Measurements from ENCODE around the gene GSTK1. TPM values are rescaled to one million over a fixed set of nuclear protein-coding genes. Genes with fewer than 3 reads are reported as not detected.
A peak's percentile ranks its signal among the peaks of the same experiment; 100 is the strongest.

The GSTK1 gene
- total and polyA plus RNA-seq, 9 of the 15 experiments (the other 6 are each of a cell fraction or from before 2014, with no cell fraction given), result 155 to 441 (median 233) TPM

GRCh38 chr7:143287935-143288826, 24.9 kb downstream of the GSTK1 start, which contains the start of gene CASP2 (continued):
- TF ChIP-seq ETV6 (IDR thresholded peaks at IDR 0.05; ENCODE audit: borderline replicate concordance in 1 of 2, low read depth in 2 of 2, low read length in 1 of 2) (no peak), ETV6 (CRISPR knock-in tag; IDR thresholded peaks at IDR 0.05; ENCODE audit: borderline replicate concordance) (peak; percentile 87; the same call in 1 of the 2 replicates), NR2C2 (CRISPR knock-in tag; IDR thresholded peaks at IDR 0.05) (peak; percentile 61; the same call in 1 of the 2 replicates), NR2C2 (tag; IDR thresholded peaks at IDR 0.05) (peak; percentile 59), FOXM1 (IDR thresholded peaks at IDR 0.05; ENCODE audit: low read depth) (no peak; the same call in 1 of the 2 replicates), FOXM1 (CRISPR knock-in tag; IDR thresholded peaks at IDR 0.05; ENCODE audit: low read depth) (peak; percentile 92), ZBTB7A (IDR thresholded peaks at IDR 0.05; ENCODE audit: borderline replicate concordance, control insufficient read depth, low read depth, low read length) (peak; percentile 93), ZNF592 (IDR thresholded peaks at IDR 0.05) (peak; percentile 98), SMAD1 (IDR thresholded peaks at IDR 0.05; ENCODE audit: low read depth, low read length, partially characterized antibody) (peak; percentile 58), RAD51 (IDR thresholded peaks at IDR 0.05; ENCODE audit: borderline replicate concordance, low read depth) (no peak; the same call in 1 of the 2 replicates), DMBX1 (CRISPR knock-in tag; IDR thresholded peaks at IDR 0.05; ENCODE audit: borderline replicate concordance) (peak; percentile 80), STAT5B (CRISPR knock-in tag; IDR thresholded peaks at IDR 0.05) (no peak), ZNF717 (CRISPR knock-in tag; IDR thresholded peaks at IDR 0.05) (no peak), ZNF778 (CRISPR knock-in tag; IDR thresholded peaks at IDR 0.05) (no peak), ZNF324 (CRISPR knock-in tag; IDR thresholded peaks at IDR 0.05) (no peak), ZBTB17 (CRISPR knock-in tag; IDR thresholded peaks at IDR 0.05) (no peak), ZNF184 (CRISPR knock-in tag; IDR thresholded peaks at IDR 0.05) (no peak), ADNP (tag; IDR thresholded peaks at IDR 0.05) (no peak), PTRF (tag; IDR thresholded peaks at IDR 0.05) (no peak), IRF2 (CRISPR knock-in tag; IDR thresholded peaks at IDR 0.05) (no peak)
- TF ChIP-seq, protein P1, sequence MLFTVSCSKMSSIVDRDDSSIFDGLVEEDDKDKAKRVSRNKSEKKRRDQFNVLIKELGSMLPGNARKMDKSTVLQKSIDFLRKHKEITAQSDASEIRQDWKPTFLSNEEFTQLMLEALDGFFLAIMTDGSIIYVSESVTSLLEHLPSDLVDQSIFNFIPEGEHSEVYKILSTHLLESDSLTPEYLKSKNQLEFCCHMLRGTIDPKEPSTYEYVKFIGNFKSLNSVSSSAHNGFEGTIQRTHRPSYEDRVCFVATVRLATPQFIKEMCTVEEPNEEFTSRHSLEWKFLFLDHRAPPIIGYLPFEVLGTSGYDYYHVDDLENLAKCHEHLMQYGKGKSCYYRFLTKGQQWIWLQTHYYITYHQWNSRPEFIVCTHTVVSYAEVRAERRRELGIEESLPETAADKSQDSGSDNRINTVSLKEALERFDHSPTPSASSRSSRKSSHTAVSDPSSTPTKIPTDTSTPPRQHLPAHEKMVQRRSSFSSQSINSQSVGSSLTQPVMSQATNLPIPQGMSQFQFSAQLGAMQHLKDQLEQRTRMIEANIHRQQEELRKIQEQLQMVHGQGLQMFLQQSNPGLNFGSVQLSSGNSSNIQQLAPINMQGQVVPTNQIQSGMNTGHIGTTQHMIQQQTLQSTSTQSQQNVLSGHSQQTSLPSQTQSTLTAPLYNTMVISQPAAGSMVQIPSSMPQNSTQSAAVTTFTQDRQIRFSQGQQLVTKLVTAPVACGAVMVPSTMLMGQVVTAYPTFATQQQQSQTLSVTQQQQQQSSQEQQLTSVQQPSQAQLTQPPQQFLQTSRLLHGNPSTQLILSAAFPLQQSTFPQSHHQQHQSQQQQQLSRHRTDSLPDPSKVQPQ (CRISPR knock-in tag; IDR thresholded peaks at IDR 0.05; ENCODE audit: borderline replicate concordance), result peak; percentile 48; the same call in 1 of the 2 replicates

Measured in K562 (cell line).